Keratinocyte (primary cell): ENCODE measurements around the gene GPR160. TPM values are rescaled to one million over a fixed set of nuclear protein-coding genes. Genes with fewer than 3 reads are reported as not detected.

ENCODE experiments used
- DNase-seq: peaks from one replicate; pipeline ENCODE4 v3.0.0-alpha.2; 2011; ENCODE audit warnings: low read depth, missing footprints, low spot score
- FAIRE-seq: peaks from 2 replicates; lab custom pipeline; 2011; peaks lifted over from hg19 to GRCh38; lab: Jason Lieb, UNC
- H2AFZ ChIP-seq: 2 replicates; pipeline ENCODE4 v1.6.0; 2012; ENCODE audit warnings: low read length, control low read depth, inconsistent platforms; ENCODE audit not compliant: control insufficient read depth
- H3K27ac ChIP-seq: 2 replicates; pipeline ENCODE4 v1.5.1; 2011; ENCODE audit warnings: low read length; ENCODE audit not compliant: control insufficient read depth, insufficient read depth
- H3K27me3 ChIP-seq: 3 replicates; pipeline ENCODE4 v1.6.0; 2011; ENCODE audit warnings: low read length; ENCODE audit not compliant: control insufficient read depth, insufficient read depth; ENCODE audit errors: extremely low read depth
- H3K36me3 ChIP-seq, 2 experiments: 2 replicates in 1 of 2; 3 replicates in 1 of 2; pipeline ENCODE4 v1.5.1; 2011; ENCODE audit warnings: low read length in 2 of 2, mild to moderate bottlenecking in 1 of 2; ENCODE audit not compliant: control insufficient read depth in 2 of 2, insufficient read depth in 2 of 2; ENCODE audit errors: extremely low read depth in 1 of 2
- H3K4me1 ChIP-seq: 3 replicates; pipeline ENCODE4 v1.5.1; 2011; ENCODE audit warnings: low read length; ENCODE audit not compliant: control insufficient read depth, insufficient read depth; ENCODE audit errors: extremely low read depth
- H3K4me2 ChIP-seq: 3 replicates; pipeline ENCODE4 v1.6.0; 2011; ENCODE audit warnings: low read depth, low read length; ENCODE audit not compliant: control insufficient read depth, insufficient read depth; ENCODE audit errors: extremely low read depth
- H3K4me3 ChIP-seq, 3 experiments: fragments of 200-600 bp in 1 of 3; sonication (generic) in 1 of 3; 2 replicates in 2 of 3; 3 replicates in 1 of 3; pipeline ENCODE4 v1.5.1; 2011 to 2016; ENCODE audit warnings: low read length in 3 of 3, mild to moderate bottlenecking in 3 of 3, control low read depth in 2 of 3, inconsistent platforms in 1 of 3, low read depth in 1 of 3, mixed read lengths in 1 of 3, mixed run types in 1 of 3, moderate library complexity in 1 of 3; ENCODE audit not compliant: control insufficient read depth in 2 of 3, insufficient read depth in 2 of 3; ENCODE audit errors: extremely low read depth in 1 of 3
- H3K79me2 ChIP-seq: 2 replicates; pipeline ENCODE4 v1.6.0; 2012; ENCODE audit warnings: low read length; ENCODE audit not compliant: control insufficient read depth, insufficient read depth
- H3K9ac ChIP-seq: 3 replicates; pipeline ENCODE4 v1.6.0; 2011; ENCODE audit warnings: low read length; ENCODE audit not compliant: control insufficient read depth, insufficient read depth; ENCODE audit errors: extremely low read depth
- H3K9me1 ChIP-seq: 3 replicates; pipeline ENCODE4 v1.6.0; 2011; ENCODE audit warnings: low read length; ENCODE audit not compliant: control insufficient read depth, insufficient read depth; ENCODE audit errors: extremely low read depth
- H3K9me3 ChIP-seq: 2 replicates; pipeline ENCODE4 v1.5.1; 2012; ENCODE audit warnings: low read depth, low read length; ENCODE audit not compliant: control insufficient read depth
- H4K20me1 ChIP-seq: 3 replicates; pipeline ENCODE4 v1.6.0; 2011; ENCODE audit warnings: low read length; ENCODE audit not compliant: control insufficient read depth, insufficient read depth; ENCODE audit errors: extremely low read depth
- EZH2 ChIP-seq: IDR thresholded peaks from one replicate; pipeline ENCODE4 v1.6.1; 2012; ENCODE audit warnings: inconsistent platforms, mild to moderate bottlenecking, low read length, moderate library complexity
- dilution Hi-C: fragments of 300-500 bp; cut with MboI; formaldehyde crosslinking; loops from one replicate; pipeline ENCODE4 v1.7.0; 2020; ENCODE audit warnings: low sequenced_read_pairs; ENCODE audit not compliant: extremely low pct_ligation_motif_present
- polyA plus RNA-seq, 5 experiments: library from polyadenylated mRNA; depleted of rRNA in 3 of 5; stranded (reverse) in 3 of 5; stranded (forward) in 1 of 5; unstranded in 1 of 5; fragments of >200 nt; gene quantifications; 1 replicate in 1 of 5; 2 replicates in 3 of 5; 3 replicates in 1 of 5; pipeline versions ENCODE4 v1.2.1 to v1.2.3, GENCODE V29; 2011 to 2012; ENCODE audit warnings: missing spikeins in 2 of 5, low read depth in 1 of 5, low replicate concordance in 1 of 5
- TF ChIP-seq, protein P1 (sequence below), 3 experiments: IDR thresholded peaks in 1 of 3; conservative IDR thresholded peaks in 1 of 3; optimal IDR thresholded peaks in 1 of 3; 2 replicates in 2 of 3; 3 replicates in 1 of 3; pipeline versions ENCODE3 to v1.5.1; 2011; ENCODE audit warnings: low read length in 3 of 3, mild to moderate bottlenecking in 3 of 3, moderate library complexity in 2 of 3, control low read depth in 1 of 3, inconsistent platforms in 1 of 3; ENCODE audit not compliant: insufficient read depth in 2 of 3; ENCODE audit errors: extremely low read depth in 1 of 3

GPR160 gene
- polyA plus RNA-seq, 1 donor (not counting 4 experiments of a cell fraction or from before 2014, with no cell fraction given) = 0.22 TPM

- no peak overlapping the region for H3K4me2 ChIP-seq
- no peak overlapping the region for H3K27ac ChIP-seq
- H3K36me3 ChIP-seq = no peaks in the 10 kb centered on the region
- H4K20me1 ChIP-seq = no peaks in the 10 kb centered on the region
- DNase-seq = no peak
- no peaks in the 10 kb centered on the region for H3K9me3 ChIP-seq
- no peak overlapping the region for H3K4me3 ChIP-seq
- no peaks in the 10 kb centered on the region for H3K27me3 ChIP-seq
- no peak overlapping the region for H3K9ac ChIP-seq
- no peak for TF ChIP-seq EZH2
- TF ChIP-seq, protein P1, sequence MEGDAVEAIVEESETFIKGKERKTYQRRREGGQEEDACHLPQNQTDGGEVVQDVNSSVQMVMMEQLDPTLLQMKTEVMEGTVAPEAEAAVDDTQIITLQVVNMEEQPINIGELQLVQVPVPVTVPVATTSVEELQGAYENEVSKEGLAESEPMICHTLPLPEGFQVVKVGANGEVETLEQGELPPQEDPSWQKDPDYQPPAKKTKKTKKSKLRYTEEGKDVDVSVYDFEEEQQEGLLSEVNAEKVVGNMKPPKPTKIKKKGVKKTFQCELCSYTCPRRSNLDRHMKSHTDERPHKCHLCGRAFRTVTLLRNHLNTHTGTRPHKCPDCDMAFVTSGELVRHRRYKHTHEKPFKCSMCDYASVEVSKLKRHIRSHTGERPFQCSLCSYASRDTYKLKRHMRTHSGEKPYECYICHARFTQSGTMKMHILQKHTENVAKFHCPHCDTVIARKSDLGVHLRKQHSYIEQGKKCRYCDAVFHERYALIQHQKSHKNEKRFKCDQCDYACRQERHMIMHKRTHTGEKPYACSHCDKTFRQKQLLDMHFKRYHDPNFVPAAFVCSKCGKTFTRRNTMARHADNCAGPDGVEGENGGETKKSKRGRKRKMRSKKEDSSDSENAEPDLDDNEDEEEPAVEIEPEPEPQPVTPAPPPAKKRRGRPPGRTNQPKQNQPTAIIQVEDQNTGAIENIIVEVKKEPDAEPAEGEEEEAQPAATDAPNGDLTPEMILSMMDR (optimal IDR thresholded peaks at IDR 0.05 in 1 of 3, IDR thresholded peaks at IDR 0.05 in 1 of 3, conservative IDR thresholded peaks at IDR 0.05 in 1 of 3; ENCODE audit: extremely low read depth in 1 of 3, insufficient read depth in 2 of 3, low read length in 3 of 3) = no peak
- no peaks in the 10 kb centered on the region for H3K79me2 ChIP-seq
- no peak overlapping the region for H2AFZ ChIP-seq
- no peak for FAIRE-seq
- dilution Hi-C loops = no loop called here
- no peaks in the 10 kb centered on the region for H3K4me1 ChIP-seq
- no peaks in the 10 kb centered on the region for H3K9me1 ChIP-seq
Measured at GRCh38 chr3:170023165-170023564, 14.6 kb upstream of the GPR160 start.

DNA sequence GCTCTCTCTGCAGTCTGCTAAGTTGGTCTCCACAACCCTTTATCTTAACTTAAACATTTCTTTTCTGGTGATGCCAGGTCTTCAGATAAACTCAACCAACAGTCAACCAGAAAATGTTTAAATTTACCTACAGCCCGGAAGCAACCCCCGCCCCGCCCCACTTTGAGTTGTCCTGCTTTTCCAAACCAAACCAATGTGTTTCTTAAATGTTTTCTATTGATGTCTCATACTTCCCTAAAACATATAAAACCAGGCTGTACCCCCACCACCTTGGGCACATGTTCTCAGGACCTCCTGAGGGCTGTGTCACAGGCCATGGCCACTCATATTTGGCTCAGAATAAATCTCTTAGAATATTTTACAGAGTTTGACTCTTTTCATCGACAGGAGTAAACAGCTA, 13.2 kb upstream of the GPR160 start:
- Histone ChIP-seq H3K27ac (no peak overlapping the region), H3K4me3 (no peak overlapping the region), H3K27me3 (no peaks in the 10 kb centered on the region), H2AFZ (no peak overlapping the region), H3K79me2 (no peaks in the 10 kb centered on the region), H3K4me1 (no peaks in the 10 kb centered on the region), H3K4me2 (no peak overlapping the region), H4K20me1 (no peaks in the 10 kb centered on the region), H3K9me3 (no peaks in the 10 kb centered on the region), H3K9me1 (no peaks in the 10 kb centered on the region), H3K9ac (no peak overlapping the region), H3K36me3 (no peaks in the 10 kb centered on the region)
- TF ChIP-seq, protein P1 (optimal IDR thresholded peaks at IDR 0.05 in 1 of 3, IDR thresholded peaks at IDR 0.05 in 1 of 3, conservative IDR thresholded peaks at IDR 0.05 in 1 of 3; ENCODE audit: extremely low read depth in 1 of 3, insufficient read depth in 2 of 3, low read length in 3 of 3) = no peak
- no peak for TF ChIP-seq EZH2
- dilution Hi-C loops = no loop called here
- DNase-seq (no peak), FAIRE-seq (no peak)
